GOT3 (cell line): ENCODE measurements around the gene ACOX3.
"Not testable (repeated sequence)": the region's sequence is repeated elsewhere in the genome, so short reads cannot be mapped to it uniquely, and the experiment has no call there.

ENCODE experiments used
- DNase-seq: peaks from one replicate; lab custom pipeline; 2025; ENCODE audit warnings: mixed read lengths; lab: John Stamatoyannopoulos, UW

Gene ACOX3

GRCh38 chr4:8387194-8387593, 53.3 kb downstream of the ACOX3 start:
- DNase-seq, result no peak

DNA sequence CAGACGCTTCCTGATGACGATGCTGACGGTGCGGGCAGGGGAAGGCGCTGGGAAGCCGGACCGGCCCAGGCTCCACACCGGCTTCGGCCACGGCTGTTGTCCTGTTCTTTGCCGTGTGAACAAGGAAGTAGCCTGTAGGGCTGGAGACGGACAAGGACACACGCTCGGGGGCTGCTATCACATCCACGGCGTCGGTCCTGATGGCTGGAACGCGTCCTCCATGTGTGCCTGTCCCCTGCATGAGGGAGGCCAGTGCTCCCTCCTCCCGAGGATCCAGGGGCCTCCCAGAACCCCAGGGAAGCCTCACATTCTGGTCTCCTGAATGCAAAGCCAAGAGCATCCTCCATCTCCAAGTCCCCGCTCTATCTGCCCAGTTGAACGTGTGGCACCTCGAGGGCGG, 53.8 kb downstream of the ACOX3 start:
- DNase-seq, result no peak

- DNase-seq, result not testable (repeated sequence)
Measured at GRCh38 chr4:8386131-8386530, 54.4 kb downstream of the ACOX3 start.

DNA sequence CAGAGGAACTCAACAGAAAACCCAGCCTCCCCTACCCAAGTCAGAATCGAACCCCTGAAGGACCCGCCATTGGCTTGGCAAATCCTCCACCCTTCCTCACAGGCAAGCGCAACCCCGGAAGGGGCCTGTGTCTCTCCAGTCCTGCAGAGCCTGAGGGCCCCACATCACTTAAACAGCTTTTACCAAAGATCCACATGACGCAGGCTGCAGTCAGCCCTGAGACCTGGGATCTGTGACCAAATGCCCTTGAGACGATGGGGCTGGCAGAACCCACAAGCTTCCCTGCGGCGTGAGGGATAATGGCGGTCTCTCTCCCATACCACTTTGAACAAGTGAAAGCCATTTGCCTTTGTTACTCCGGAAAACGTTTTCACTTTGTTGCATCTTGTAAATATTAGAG, 54.9 kb downstream of the ACOX3 start:
- DNase-seq, result no peak

GRCh38 chr4:8385106-8385505, 55.4 kb downstream of the ACOX3 start:
- no peak for DNase-seq

- DNase-seq, result no peak
Measured at GRCh38 chr4:8384397-8385060, 56.0 kb downstream of the ACOX3 start.

GRCh38 chr4:8383451-8384160, 56.9 kb downstream of the ACOX3 start:
- DNase-seq, result no peak

GRCh38 chr4:8383016-8383415, 57.5 kb downstream of the ACOX3 start:
- DNase-seq, result no peak

GRCh38 chr4:8381814-8382581, 58.5 kb downstream of the ACOX3 start:
- DNase-seq, result no peak

- DNase-seq, result no peak
Measured at GRCh38 chr4:8380511-8381415, 59.8 kb downstream of the ACOX3 start.

GRCh38 chr4:8379771-8380170, 60.8 kb downstream of the ACOX3 start:
- DNase-seq, result no peak

DNA sequence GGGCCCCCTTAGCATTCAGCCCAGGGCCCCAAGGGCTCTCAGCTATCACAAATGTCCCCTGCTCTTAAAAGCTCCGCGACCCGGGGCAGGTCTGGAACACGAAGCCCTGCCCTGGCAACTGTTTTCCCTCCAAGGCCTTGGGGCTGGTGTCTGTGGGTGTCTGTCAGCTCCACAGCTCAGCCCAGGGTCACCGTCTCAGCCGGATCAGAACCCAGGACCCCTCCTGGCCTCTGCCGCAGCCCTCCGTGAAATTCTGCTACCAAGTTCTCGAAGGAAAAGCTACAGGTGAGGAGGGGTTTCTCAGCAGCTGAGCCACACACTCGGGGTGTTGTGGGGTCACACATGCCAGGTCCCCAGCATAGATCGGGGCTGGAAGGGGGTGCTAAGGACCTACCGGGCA, 61.2 kb downstream of the ACOX3 start:
- DNase-seq, result no peak

DNA sequence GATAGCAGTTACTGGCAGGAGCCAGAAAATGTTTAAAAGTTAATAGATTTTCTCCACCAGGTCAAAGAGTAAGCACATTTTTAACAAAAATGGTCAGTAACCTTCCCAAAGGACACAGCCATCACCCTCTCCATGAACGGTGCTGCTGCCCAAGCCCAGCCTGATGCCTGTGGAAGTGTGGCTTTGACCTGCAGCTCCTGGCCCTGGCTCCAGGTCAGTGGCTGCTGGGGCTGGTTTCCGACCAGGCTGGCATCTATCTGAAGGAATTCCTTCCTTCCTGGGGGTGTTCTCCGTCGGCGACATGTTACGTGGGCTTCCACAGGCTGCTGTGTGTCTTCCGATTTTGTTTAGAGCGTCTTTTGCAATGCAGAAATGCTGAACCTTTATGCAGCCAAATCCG, 61.7 kb downstream of the ACOX3 start:
- DNase-seq, result no peak

GRCh38 chr4:8378101-8378724, 62.3 kb downstream of the ACOX3 start:
- DNase-seq, result no peak

- DNase-seq, result no peak
Measured at GRCh38 chr4:8377103-8378075, 63.1 kb downstream of the ACOX3 start.

DNA sequence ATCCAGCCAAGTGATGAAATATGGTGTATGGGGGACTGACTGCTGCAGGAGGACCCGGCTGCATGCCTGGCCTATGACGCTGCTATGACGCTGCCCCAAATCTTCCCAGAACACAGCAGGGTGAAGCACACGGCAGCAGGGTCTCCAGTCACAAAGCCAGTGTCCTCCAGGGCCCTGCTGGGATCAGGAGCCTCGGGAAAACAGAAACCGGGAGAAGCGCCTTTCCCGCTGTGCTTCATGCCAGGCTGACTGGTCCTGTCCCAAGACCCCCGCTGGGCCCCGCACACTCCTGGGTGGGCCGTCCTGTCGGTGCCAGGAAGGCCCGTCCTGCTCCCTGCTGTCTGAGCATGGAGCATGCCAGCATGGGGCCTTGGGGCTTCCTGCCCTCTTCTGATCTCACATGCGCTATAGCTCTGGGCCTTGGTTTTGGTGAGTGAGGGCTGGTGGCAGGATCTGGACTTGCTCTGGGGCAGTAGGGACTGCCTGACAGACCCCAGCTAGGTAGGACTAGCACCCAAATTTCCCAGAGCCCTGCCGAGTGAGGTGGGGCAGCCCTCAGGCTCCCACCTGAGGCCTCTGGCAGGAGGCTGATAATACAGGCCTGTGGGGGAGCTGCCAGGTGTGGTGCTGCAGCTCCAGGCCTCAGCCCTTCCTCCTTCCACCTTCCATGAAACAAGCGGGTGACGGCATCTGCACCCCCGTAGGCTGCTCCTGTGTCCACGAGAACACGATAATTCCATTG, 64.0 kb downstream of the ACOX3 start:
- no peak for DNase-seq

- no peak for DNase-seq
Measured at GRCh38 chr4:8374851-8375649, 65.5 kb downstream of the ACOX3 start.

DNA sequence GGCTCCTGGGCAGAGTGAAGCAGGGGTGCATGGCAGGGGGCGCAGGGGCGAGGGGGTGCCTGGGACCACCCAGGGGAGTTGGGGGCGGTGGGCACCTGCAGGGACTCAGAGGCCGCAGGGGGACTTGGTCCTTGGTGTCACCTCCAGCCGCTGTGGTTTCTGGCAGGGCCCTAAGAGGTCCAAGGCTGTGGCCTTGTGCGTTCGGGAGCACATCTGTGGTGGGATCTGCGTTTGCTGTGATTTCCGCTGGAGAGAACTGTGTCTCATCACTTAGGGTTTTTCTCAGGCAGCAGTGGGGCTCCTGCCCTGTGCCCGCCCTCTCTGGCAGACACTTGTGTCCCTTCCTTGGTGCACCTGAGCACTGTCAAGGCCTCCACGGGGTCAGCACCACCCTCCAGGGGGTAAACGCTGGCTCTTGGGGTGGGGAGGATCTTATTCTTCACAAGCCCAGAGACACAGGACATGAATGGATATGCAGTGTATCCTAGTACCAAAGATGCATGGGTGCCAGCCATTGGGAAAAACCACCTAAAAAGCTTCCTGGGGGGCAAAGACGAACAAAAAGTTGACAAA, 66.5 kb downstream of the ACOX3 start:
- no peak for DNase-seq
